Right renal cortex interstitium (tissue), 3 donors: Measurements from ENCODE around the gene ERH. TPM values are rescaled to one million over a fixed set of nuclear protein-coding genes. Genes with fewer than 3 reads are reported as not detected.

Source experiments
- DNase-seq, 3 donors: peaks; one replicate each; pipeline ENCODE4 v3.0.0-alpha.2; 2013; ENCODE audit warnings: low read depth in 3 of 3, low spot score in 2 of 3
- polyA plus RNA-seq, 3 donors: library from polyadenylated mRNA; unstranded; fragments of 120-200 nt; gene quantifications; one replicate each; pipeline ENCODE4 v1.2.1, GENCODE V29; 2013; ENCODE audit not compliant: insufficient read length in 3 of 3

The ERH gene
- polyA plus RNA-seq, 3 donors, result 349 to 390 (median 385) TPM

GRCh38 chr14:69332782-69333395 lies 65.2 kb downstream of the ERH start:
- DNase-seq, result no peak

GRCh38 chr14:69331206-69331605 lies 66.9 kb downstream of the ERH start:
- DNase-seq, result no peak

Other genes with a start within 250 kb of the ERH start
- gene DCAF5, start 245.2 kb downstream of the ERH start, polyA plus RNA-seq, result 10 to 100 TPM; 52.3 to 56.4 (median 54.4) TPM
- 10 to 100 TPM; 22.2 to 35.2 (median 32.9) TPM for gene EXD2, start 206.8 kb downstream of the ERH start, polyA plus RNA-seq
- gene GALNT16, start 138.1 kb downstream of the ERH start, polyA plus RNA-seq, result 1 to 10 TPM; 1.9 to 3.6 (median 3.4) TPM
- gene SLC39A9, start 393 bp upstream of the ERH start, polyA plus RNA-seq, result 10 to 100 TPM; 88.0 to 91.1 (median 90.5) TPM
- 1 to 10 TPM; 3.9 to 5.7 (median 3.9) TPM for gene PLEKHD1, start 86.4 kb upstream of the ERH start, polyA plus RNA-seq
- gene CCDC177, start 176.6 kb upstream of the ERH start, polyA plus RNA-seq, result under 1 TPM; 0.04 to 0.08 (median 0.08) TPM
- 10 to 100 TPM; 20.2 to 22.0 (median 20.3) TPM for gene SUSD6, start 213.3 kb upstream of the ERH start, polyA plus RNA-seq